SK-N-MC (cell line): ENCODE results near the gene ATRNL1.

Source experiments
- DNase-seq: peaks from one replicate; pipeline ENCODE4 v3.0.0-alpha.2; 2011; ENCODE audit warnings: low read depth, low spot score
- H3K27ac ChIP-seq: fragments of 200-600 bp; sonication (generic); 2 replicates; pipeline ENCODE4 v1.5.1; 2016; ENCODE audit warnings: mixed run types
- H3K36me3 ChIP-seq: fragments of 200-600 bp; sonication (generic); 2 replicates; pipeline ENCODE4 v1.6.1; 2017; ENCODE audit warnings: antibody characterized with exemption, low read length, mixed read lengths; ENCODE audit not compliant: insufficient read depth
- H3K4me3 ChIP-seq: fragments of 200-600 bp; sonication (generic); 2 replicates; pipeline ENCODE4 v1.5.1; 2016
- H3K9ac ChIP-seq: fragments of 200-600 bp; sonication (generic); 2 replicates; pipeline ENCODE4 v1.8.0; 2017; ENCODE audit warnings: mixed run types, mixed read lengths; ENCODE audit not compliant: insufficient read length
- H3K9me3 ChIP-seq: fragments of 200-600 bp; sonication (generic); 2 replicates; pipeline ENCODE4 v1.6.1; 2017; ENCODE audit warnings: low read depth, mild to moderate bottlenecking, antibody characterized with exemption, low read length, moderate library complexity, mixed read lengths
- EZH2 ChIP-seq: fragments of 200-600 bp; sonication (generic); IDR thresholded peaks from one replicate; pipeline ENCODE4 v1.6.1; 2017; ENCODE audit warnings: antibody characterized with exemption
- FOXP2 ChIP-seq: optimal IDR thresholded peaks from 2 replicates; pipeline ENCODE3; 2011; ENCODE audit warnings: mild to moderate bottlenecking, moderate library complexity; ENCODE audit not compliant: insufficient read depth; ENCODE audit errors: extremely low read length, control extremely low read depth
- POLR2AphosphoS5 ChIP-seq: IDR thresholded peaks from 2 replicates; pipeline ENCODE4 v1.6.1; 2012; ENCODE audit warnings: mild to moderate bottlenecking, low read depth, low read length, borderline replicate concordance

ATRNL1 gene

DNA sequence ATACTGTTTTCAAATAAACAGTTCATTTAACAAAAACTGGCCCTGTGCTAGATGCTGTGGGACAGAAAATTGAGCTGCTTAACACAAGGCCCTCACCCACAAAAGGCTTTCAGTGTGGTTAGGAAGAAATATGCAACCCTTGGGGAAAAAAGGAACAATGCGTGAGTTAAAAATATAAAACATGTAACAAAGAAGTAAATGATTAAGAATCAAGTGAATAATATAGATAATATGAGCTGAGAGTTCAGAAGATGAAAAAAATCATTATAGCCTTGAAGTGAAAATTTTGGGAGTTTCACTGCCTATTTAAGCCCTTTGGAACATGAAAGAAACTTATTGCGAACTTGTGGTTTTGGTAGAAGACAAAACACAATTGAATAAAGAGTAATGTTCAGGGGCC lies 684.5 kb downstream of the ATRNL1 start:
- TF ChIP-seq FOXP2: no peak
- TF ChIP-seq EZH2: no peak
- no peak for TF ChIP-seq POLR2AphosphoS5
- Histone ChIP-seq H3K4me3 (no peak overlapping the region), H3K36me3 (no peaks in the 10 kb centered on the region), H3K27ac (no peak overlapping the region), H3K9me3 (no peaks in the 10 kb centered on the region), H3K9ac (no peak overlapping the region)
- no peak for DNase-seq

GRCh38 chr10:115790220-115790619 lies 697.1 kb downstream of the ATRNL1 start:
- DNase-seq: no peak
- no peak overlapping the region for H3K27ac ChIP-seq
- TF ChIP-seq EZH2 (no peak), POLR2AphosphoS5 (no peak), FOXP2 (no peak)
- no peak overlapping the region for H3K4me3 ChIP-seq
- no peaks in the 10 kb centered on the region for H3K9me3 ChIP-seq
- no peak overlapping the region for H3K9ac ChIP-seq
- H3K36me3 ChIP-seq: no peaks in the 10 kb centered on the region

DNA sequence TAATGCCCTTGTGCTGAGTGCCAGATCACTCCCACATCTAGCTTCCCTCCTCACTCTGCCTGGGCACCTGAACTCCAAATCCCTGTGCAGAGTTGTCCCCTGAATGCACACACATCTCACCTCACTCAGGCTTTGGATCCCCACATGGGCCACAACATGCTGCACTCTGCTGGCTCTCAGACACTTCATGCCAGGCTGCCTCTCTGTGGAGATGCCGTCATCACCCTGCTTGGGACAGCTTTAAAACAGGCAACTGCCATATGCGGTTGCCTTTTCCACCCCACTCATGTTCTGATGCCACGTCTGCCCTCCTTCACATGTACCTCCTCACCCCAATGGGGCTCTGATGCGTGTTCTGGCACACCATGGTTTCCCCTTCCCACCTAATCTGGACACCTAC lies 702.8 kb downstream of the ATRNL1 start:
- DNase-seq: no peak
- Histone ChIP-seq H3K27ac (no peak overlapping the region), H3K9ac (no peak overlapping the region), H3K4me3 (no peak overlapping the region), H3K9me3 (no peaks in the 10 kb centered on the region), H3K36me3 (no peaks in the 10 kb centered on the region)
- TF ChIP-seq EZH2: no peak
- TF ChIP-seq POLR2AphosphoS5: no peak
- no peak for TF ChIP-seq FOXP2

DNA sequence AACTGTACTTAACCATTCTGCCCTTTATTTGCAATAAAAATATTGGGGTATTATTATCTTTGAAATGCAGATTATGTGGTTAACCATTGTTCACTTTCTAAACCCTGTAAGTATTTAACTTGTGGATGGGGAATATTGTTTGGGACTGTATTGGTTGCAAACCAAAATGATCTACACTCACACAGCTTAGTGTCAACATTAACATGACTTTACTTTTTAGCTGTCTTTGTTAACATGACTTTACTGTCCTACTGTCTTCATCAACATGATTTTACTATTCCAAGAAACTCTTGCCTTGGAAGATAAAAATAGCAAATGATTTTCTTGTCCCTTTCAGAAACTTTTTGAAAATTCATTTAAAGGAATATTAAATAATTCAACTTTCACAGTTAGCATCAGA lies 708.3 kb downstream of the ATRNL1 start:
- TF ChIP-seq POLR2AphosphoS5: no peak
- Histone ChIP-seq H3K9ac (no peak overlapping the region), H3K27ac (no peak overlapping the region), H3K9me3 (no peaks in the 10 kb centered on the region), H3K4me3 (no peak overlapping the region), H3K36me3 (no peaks in the 10 kb centered on the region)
- no peak for DNase-seq

DNA sequence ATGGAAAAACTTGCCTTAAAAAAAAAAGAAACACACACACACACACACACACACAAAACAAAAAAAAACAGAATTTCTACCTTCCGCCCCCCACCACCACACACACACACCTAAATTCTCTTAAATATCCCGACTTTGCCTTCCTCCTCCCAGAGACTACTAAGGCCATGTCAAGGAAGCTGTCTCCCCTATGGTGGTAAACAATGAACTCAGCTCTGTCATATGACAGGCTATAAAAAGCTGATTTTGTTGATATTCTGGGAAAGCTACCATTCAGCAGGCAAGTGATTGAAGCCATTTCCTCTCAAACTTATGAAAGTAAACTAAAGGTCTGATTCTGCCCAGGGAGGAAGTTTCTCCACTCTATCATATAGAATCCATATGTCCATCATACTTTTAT lies 708.8 kb downstream of the ATRNL1 start:
- H3K4me3 ChIP-seq: no peak overlapping the region
- no peaks in the 10 kb centered on the region for H3K9me3 ChIP-seq
- DNase-seq: no peak
- TF ChIP-seq FOXP2 (no peak), POLR2AphosphoS5 (no peak), EZH2 (no peak)
- H3K27ac ChIP-seq: no peak overlapping the region
- H3K9ac ChIP-seq: no peak overlapping the region
- no peaks in the 10 kb centered on the region for H3K36me3 ChIP-seq

GRCh38 chr10:115802911-115803310 lies 709.7 kb downstream of the ATRNL1 start:
- no peak for DNase-seq
- no peak overlapping the region for H3K27ac ChIP-seq
- TF ChIP-seq EZH2: no peak
- no peak for TF ChIP-seq FOXP2
- no peak for TF ChIP-seq POLR2AphosphoS5

DNA sequence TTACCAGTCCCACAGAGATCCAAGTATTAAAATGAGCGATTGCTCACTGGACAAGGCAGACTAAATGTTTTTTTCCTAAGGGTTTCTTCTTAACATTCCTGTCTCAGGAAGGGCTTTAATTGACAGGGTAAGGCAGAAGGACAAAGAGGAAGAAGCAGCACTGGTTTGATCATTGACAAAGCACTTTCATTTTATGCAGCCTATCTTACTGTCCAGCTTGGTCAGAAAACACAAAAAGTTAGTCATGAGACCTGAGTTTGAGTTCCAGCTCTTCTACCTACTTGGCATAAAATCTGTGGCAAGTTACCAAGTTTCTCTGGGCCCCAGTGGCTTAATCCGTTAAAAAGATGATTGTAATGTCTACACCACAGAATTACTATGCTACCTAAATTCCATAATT lies 721.4 kb downstream of the ATRNL1 start:
- Histone ChIP-seq H3K9ac (no peak overlapping the region), H3K4me3 (no peak overlapping the region), H3K36me3 (no peaks in the 10 kb centered on the region), H3K9me3 (no peaks in the 10 kb centered on the region), H3K27ac (no peak overlapping the region)
- TF ChIP-seq EZH2 (no peak), POLR2AphosphoS5 (no peak), FOXP2 (no peak)
- DNase-seq: no peak

More at GRCh38 chr10:115802911-115803310, 709.7 kb downstream of the ATRNL1 start:
- H3K36me3 ChIP-seq: no peaks in the 10 kb centered on the region
- no peak overlapping the region for H3K9ac ChIP-seq
- H3K4me3 ChIP-seq: no peak overlapping the region
- no peaks in the 10 kb centered on the region for H3K9me3 ChIP-seq

DNA sequence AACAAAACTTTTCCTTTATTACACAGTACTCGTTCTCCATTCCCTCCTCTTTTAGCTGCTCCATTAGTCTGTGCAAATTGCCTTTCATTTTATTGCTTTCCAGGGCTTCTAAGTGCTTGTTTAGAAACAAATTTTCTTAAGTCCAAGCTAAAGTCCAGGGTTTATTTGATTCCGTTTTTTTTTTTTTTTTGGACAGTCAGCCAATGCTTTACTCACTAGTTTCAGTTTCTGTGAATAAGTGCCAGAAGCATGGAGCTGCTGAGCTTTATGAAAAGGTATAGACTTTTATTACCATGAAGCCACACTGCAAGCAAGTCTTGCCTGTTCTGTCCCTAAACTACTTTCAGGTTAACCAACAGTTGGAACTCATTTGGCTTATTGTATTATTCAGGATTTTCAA lies 724.8 kb downstream of the ATRNL1 start:
- no peak for DNase-seq
- H3K9me3 ChIP-seq: no peaks in the 10 kb centered on the region
- H3K36me3 ChIP-seq: no peaks in the 10 kb centered on the region
- H3K4me3 ChIP-seq: no peak overlapping the region
- no peak overlapping the region for H3K27ac ChIP-seq
- TF ChIP-seq FOXP2: no peak
- TF ChIP-seq POLR2AphosphoS5: no peak
- no peak for TF ChIP-seq EZH2
- H3K9ac ChIP-seq: no peak overlapping the region

DNA sequence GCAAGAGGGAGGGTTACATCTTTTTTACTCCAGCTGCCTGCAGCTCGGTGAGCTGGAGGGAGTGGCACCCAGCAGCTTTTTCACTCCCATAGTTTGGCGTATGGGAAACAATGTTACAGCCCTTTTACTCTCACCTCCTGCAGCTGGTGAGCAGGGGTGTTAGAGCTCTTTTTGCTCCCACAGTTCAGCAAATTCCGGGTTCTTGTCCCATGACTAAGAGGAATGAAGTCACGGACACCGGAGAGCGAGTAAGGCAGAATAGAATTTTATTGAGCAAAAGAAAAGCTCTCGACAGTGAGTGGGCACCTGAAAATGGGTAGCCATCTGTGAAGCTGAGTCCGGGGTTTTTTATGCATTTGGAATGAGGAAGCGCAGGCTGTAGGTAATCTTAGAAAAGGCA lies 733.2 kb downstream of the ATRNL1 start:
- Histone ChIP-seq H3K4me3 (no peak overlapping the region), H3K27ac (no peak overlapping the region), H3K9ac (no peak overlapping the region), H3K9me3 (no peaks in the 10 kb centered on the region), H3K36me3 (no peaks in the 10 kb centered on the region)
- TF ChIP-seq FOXP2: no peak
- DNase-seq: no peak
